K562 (cell line): ENCODE data around the gene BRD3OS.

Experiments used
- HMGXB4 ChIP-seq: sonication (generic); formaldehyde crosslinking; IDR thresholded peaks from 2 replicates; pipeline ENCODE4 v1.8.1; 2023; ENCODE audit warnings: mild to moderate bottlenecking, missing genetic modification reagents
- MEF2A ChIP-seq: IDR thresholded peaks from 2 replicates; pipeline ENCODE4 v1.6.1; 2011; ENCODE audit warnings: low read depth, mild to moderate bottlenecking, low read length, moderate library complexity; ENCODE audit not compliant: control insufficient read depth

- TF ChIP-seq MEF2A (no peak), HMGXB4 (CRISPR knock-in tag) (no peak)
Observed at GRCh38 chr9:134071149-134071548, 45.9 kb downstream of the BRD3OS start.
